ENCODE data around the gene RFTN1. TPM values are rescaled to one million over a fixed set of nuclear protein-coding genes. Genes with fewer than 3 reads are reported as not detected.

The RFTN1 gene
- polyA plus RNA-seq, 4 donors, result 30.2 to 35.5 (median 32.5) TPM

GRCh38 chr3:16509721-16510619 is 3.5 kb downstream of the RFTN1 start:
- no peak for DNase-seq (ENCODE audit: low read depth in 4 of 4, low spot score in 2 of 4)

GRCh38 chr3:16508591-16508995 is 4.9 kb downstream of the RFTN1 start:
- DNase-seq (ENCODE audit: low read depth in 4 of 4, low spot score in 2 of 4), result no peak

GRCh38 chr3:16508243-16508578 is 5.3 kb downstream of the RFTN1 start:
- DNase-seq (ENCODE audit: low read depth in 4 of 4, low spot score in 2 of 4), result no peak

- no peak for DNase-seq (ENCODE audit: low read depth in 4 of 4, low spot score in 2 of 4)
Observed at GRCh38 chr3:16507578-16508242, 5.8 kb downstream of the RFTN1 start.

- no peak for DNase-seq (ENCODE audit: low read depth in 4 of 4, low spot score in 2 of 4)
Observed at GRCh38 chr3:16506884-16507577, 6.5 kb downstream of the RFTN1 start.

- no peak for DNase-seq (ENCODE audit: low read depth in 4 of 4, low spot score in 2 of 4)
Observed at GRCh38 chr3:16506451-16506850, 7.0 kb downstream of the RFTN1 start.

- no peak for DNase-seq (ENCODE audit: low read depth in 4 of 4, low spot score in 2 of 4)
Observed at GRCh38 chr3:16504692-16505091, 8.8 kb downstream of the RFTN1 start.

GRCh38 chr3:16504242-16504641 is 9.3 kb downstream of the RFTN1 start:
- DNase-seq (ENCODE audit: low read depth in 4 of 4, low spot score in 2 of 4), result no peak

- no peak for DNase-seq (ENCODE audit: low read depth in 4 of 4, low spot score in 2 of 4)
Observed at GRCh38 chr3:16503191-16503776, 10.2 kb downstream of the RFTN1 start.

GRCh38 chr3:16502347-16502908 is 11.1 kb downstream of the RFTN1 start:
- DNase-seq (ENCODE audit: low read depth in 4 of 4, low spot score in 2 of 4), result no peak

- DNase-seq (ENCODE audit: low read depth in 4 of 4, low spot score in 2 of 4), result no peak
Observed at GRCh38 chr3:16501376-16501775, 12.1 kb downstream of the RFTN1 start.

GRCh38 chr3:16500911-16501310 is 12.6 kb downstream of the RFTN1 start:
- DNase-seq (ENCODE audit: low read depth in 4 of 4, low spot score in 2 of 4), result no peak

GRCh38 chr3:16500093-16500492 is 13.4 kb downstream of the RFTN1 start:
- DNase-seq (ENCODE audit: low read depth in 4 of 4, low spot score in 2 of 4), result no peak

GRCh38 chr3:16499351-16499750 is 14.1 kb downstream of the RFTN1 start:
- DNase-seq (ENCODE audit: low read depth in 4 of 4, low spot score in 2 of 4), result no peak

GRCh38 chr3:16498130-16498890 is 15.2 kb downstream of the RFTN1 start:
- DNase-seq (ENCODE audit: low read depth in 4 of 4, low spot score in 2 of 4), result no peak

GRCh38 chr3:16496408-16497222 is 16.9 kb downstream of the RFTN1 start:
- DNase-seq (ENCODE audit: low read depth in 4 of 4, low spot score in 2 of 4), result no peak

GRCh38 chr3:16496008-16496407 is 17.5 kb downstream of the RFTN1 start:
- no peak for DNase-seq (ENCODE audit: low read depth in 4 of 4, low spot score in 2 of 4)

- no peak for DNase-seq (ENCODE audit: low read depth in 4 of 4, low spot score in 2 of 4)
Observed at GRCh38 chr3:16494814-16495431, 18.6 kb downstream of the RFTN1 start.

- no peak for DNase-seq (ENCODE audit: low read depth in 4 of 4, low spot score in 2 of 4)
Observed at GRCh38 chr3:16494094-16494493, 19.4 kb downstream of the RFTN1 start.
